Forelimb muscle (tissue), 1 donor: Measurements from ENCODE around the gene NDUFA6. TPM values are rescaled to one million over a fixed set of nuclear protein-coding genes. Genes with fewer than 3 reads are reported as not detected.

Experiments
- polyA plus RNA-seq: library from polyadenylated mRNA; unstranded; fragments of 120-200 nt; gene quantifications from one replicate; pipeline ENCODE4 v1.2.1, GENCODE V29; 2013; ENCODE audit not compliant: insufficient read length

NDUFA6 gene
- polyA plus RNA-seq, 1 donor: 117 TPM

Other genes starting within 250 kb of the NDUFA6 start
- gene SHISA8, start 175.7 kb downstream of the NDUFA6 start, polyA plus RNA-seq: 0.33 TPM
- 1.1 TPM for gene TNFRSF13C, start 164.0 kb downstream of the NDUFA6 start, polyA plus RNA-seq
- gene CENPM, start 143.6 kb downstream of the NDUFA6 start, polyA plus RNA-seq: 5.3 TPM
- 0.75 TPM for gene SEPTIN3, start 121.3 kb downstream of the NDUFA6 start, polyA plus RNA-seq
- gene WBP2NL, start 92.0 kb downstream of the NDUFA6 start, polyA plus RNA-seq: 1.7 TPM
- gene NAGA, start 20.0 kb downstream of the NDUFA6 start, polyA plus RNA-seq: 17.1 TPM
- gene PHETA2, start 16.5 kb downstream of the NDUFA6 start, polyA plus RNA-seq: 18.3 TPM
- 96.1 TPM for gene SMDT1, start 11.1 kb downstream of the NDUFA6 start, polyA plus RNA-seq
- 1.2 TPM for gene CYP2D6, start 40.0 kb upstream of the NDUFA6 start, polyA plus RNA-seq
- 8.9 TPM for gene TCF20, start 179.9 kb upstream of the NDUFA6 start, polyA plus RNA-seq